Loucy (cell line): ENCODE measurements around the gene NADK.

ENCODE experiments used
- CTCF ChIP-seq: fragments of 200-600 bp; sonication (generic); conservative IDR thresholded peaks from 2 replicates; pipeline ENCODE4 v1.5.1; 2014; ENCODE audit warnings: mild to moderate bottlenecking, antibody characterized with exemption, low read length
- EZH2phosphoT487 ChIP-seq: fragments of 200-600 bp; IDR thresholded peaks from 2 replicates; pipeline ENCODE4 v1.6.1; 2018; ENCODE audit warnings: antibody characterized with exemption, mild to moderate bottlenecking, moderate library complexity, borderline replicate concordance

GRCh38 chr1:1775327-1776226, 2.7 kb downstream of the NADK start:
- TF ChIP-seq CTCF (no peak), EZH2phosphoT487 (no peak)
